Trophoblast cell (in vitro differentiated cells and primary cell): ENCODE measurements around the gene ASPSCR1.
A peak's percentile ranks its signal among the peaks of the same experiment; 100 is the strongest.
"Not testable (repeated sequence)": the region's sequence is repeated elsewhere in the genome, so short reads cannot be mapped to it uniquely, and the experiment has no call there.

Experiments used
- DNase-seq, 2 donors: peaks; one replicate each; pipeline ENCODE4 v3.0.0-alpha.2; 2016
- H2AFZ ChIP-seq: 2 replicates; pipeline ENCODE4 v1.6.1; 2013; ENCODE audit warnings: low read length, moderate library complexity, mild to moderate bottlenecking; ENCODE audit not compliant: insufficient read depth, poor library complexity
- H2AK5ac ChIP-seq: 2 replicates; pipeline ENCODE4 v1.6.1; 2013; ENCODE audit warnings: mild to moderate bottlenecking, low read length
- H2BK120ac ChIP-seq: 2 replicates; pipeline ENCODE4 v1.6.1; 2013; ENCODE audit warnings: low read length, mild to moderate bottlenecking, moderate library complexity; ENCODE audit not compliant: insufficient read depth, poor library complexity
- H2BK12ac ChIP-seq: 2 replicates; pipeline ENCODE4 v1.6.1; 2013; ENCODE audit warnings: mild to moderate bottlenecking, low read length, moderate library complexity
- H2BK5ac ChIP-seq: 2 replicates; pipeline ENCODE4 v1.6.1; 2013; ENCODE audit warnings: low read length, low read depth, moderate library complexity, mild to moderate bottlenecking; ENCODE audit not compliant: poor library complexity
- H3K14ac ChIP-seq: 2 replicates; pipeline ENCODE4 v1.6.1; 2013; ENCODE audit warnings: mild to moderate bottlenecking, low read length
- H3K18ac ChIP-seq: 2 replicates; pipeline ENCODE4 v1.6.1; 2013; ENCODE audit warnings: mild to moderate bottlenecking, low read length
- H3K23ac ChIP-seq: 2 replicates; pipeline ENCODE4 v1.6.1; 2013; ENCODE audit warnings: low read length
- H3K27ac ChIP-seq: 2 replicates; pipeline ENCODE4 v1.5.1; 2013; ENCODE audit warnings: low read depth, mild to moderate bottlenecking, inconsistent platforms, low read length, moderate library complexity
- H3K27me3 ChIP-seq: 2 replicates; pipeline ENCODE4 v1.6.1; 2013; ENCODE audit warnings: inconsistent platforms, mild to moderate bottlenecking, low read length, moderate library complexity; ENCODE audit not compliant: insufficient read depth
- H3K36me3 ChIP-seq, 2 experiments: 1 replicate in 1 of 2; 2 replicates in 1 of 2; pipeline ENCODE4 v1.6.1; 2013; ENCODE audit warnings: low read length in 2 of 2, mild to moderate bottlenecking in 2 of 2, moderate library complexity in 1 of 2; ENCODE audit not compliant: insufficient read depth in 2 of 2, control insufficient read depth in 1 of 2
- H3K4ac ChIP-seq: 2 replicates; pipeline ENCODE4 v1.6.1; 2013; ENCODE audit warnings: low read depth, mild to moderate bottlenecking, low read length, moderate library complexity
- H3K4me1 ChIP-seq, 2 experiments: 1 replicate in 1 of 2; 2 replicates in 1 of 2; pipeline ENCODE4 v1.6.1; 2013; ENCODE audit warnings: low read length in 2 of 2, mild to moderate bottlenecking in 2 of 2, moderate library complexity in 1 of 2; ENCODE audit not compliant: insufficient read depth in 2 of 2, control insufficient read depth in 1 of 2
- H3K4me2 ChIP-seq: 2 replicates; pipeline ENCODE4 v1.6.1; 2013; ENCODE audit warnings: inconsistent platforms, mild to moderate bottlenecking, low read length, moderate library complexity
- H3K4me3 ChIP-seq: 2 replicates; pipeline ENCODE4 v1.5.1; 2013; ENCODE audit warnings: mild to moderate bottlenecking, low read depth, low read length, inconsistent platforms
- H3K79me1 ChIP-seq: one replicate; pipeline ENCODE4 v1.6.1; 2013; ENCODE audit warnings: low read length
- H3K79me2 ChIP-seq: 2 replicates; pipeline ENCODE4 v1.6.1; 2013; ENCODE audit warnings: low read length, mild to moderate bottlenecking; ENCODE audit not compliant: control insufficient read depth, insufficient read depth, poor library complexity
- H3K9ac ChIP-seq: 2 replicates; pipeline ENCODE4 v1.6.1; 2013; ENCODE audit warnings: mild to moderate bottlenecking, low read length
- H3K9me3 ChIP-seq: 2 replicates; pipeline ENCODE4 v1.6.1; 2013; ENCODE audit warnings: low read depth, mild to moderate bottlenecking, control low read depth, inconsistent platforms, low read length; ENCODE audit not compliant: insufficient read depth
- H4K12ac ChIP-seq: 2 replicates; pipeline ENCODE4 v1.6.1; 2013; ENCODE audit warnings: low read depth, mild to moderate bottlenecking, low read length, moderate library complexity
- H4K8ac ChIP-seq: 2 replicates; pipeline ENCODE4 v1.6.1; 2013; ENCODE audit warnings: low read depth, mild to moderate bottlenecking, low read length, moderate library complexity
- H4K91ac ChIP-seq: one replicate; pipeline ENCODE4 v1.6.1; 2013; ENCODE audit warnings: low read depth, mild to moderate bottlenecking, low read length, moderate library complexity
- WGBS: extraction: QIAGEN DNeasy Blood & Tissue Kit; methylation state at CpG from one replicate; pipeline ENCODE4 v1.1.7; 2013; ENCODE audit warnings: missing lambda C conversion rate; ENCODE audit not compliant: insufficient read length, insufficient coverage; ENCODE audit errors: extremely low coverage; 5-methylcytosine and 5-hydroxymethylcytosine counted together

The ASPSCR1 gene

GRCh38 chr17:81953443-81953842, 24.0 kb upstream of the ASPSCR1 start:
- H3K27ac ChIP-seq, H3K36me3 ChIP-seq, H3K79me1 ChIP-seq, H3K4me2 ChIP-seq, H3K4me3 ChIP-seq, H3K23ac ChIP-seq, H2BK12ac ChIP-seq, H4K91ac ChIP-seq, H2AFZ ChIP-seq, H4K12ac ChIP-seq, H3K18ac ChIP-seq, H3K4me1 ChIP-seq, H3K14ac ChIP-seq, H3K27me3 ChIP-seq, H2BK5ac ChIP-seq, H3K4ac ChIP-seq, H2AK5ac ChIP-seq, H3K9ac ChIP-seq, H3K9me3 ChIP-seq, H2BK120ac ChIP-seq, H4K8ac ChIP-seq, H3K79me2 ChIP-seq: not testable (repeated sequence)
- DNase-seq = peak; percentile 81 to 90
- WGBS = no CpG with 5 or more reads among the region's 5 CpGs

- H3K4me1 ChIP-seq = peaks cover 11 to 13% of the 10 kb centered on the region in 2 experiments
- H3K36me3 ChIP-seq = peaks cover 0 to 3% of the 10 kb centered on the region in 2 experiments
- no peak overlapping the region for H3K4me3 ChIP-seq
- no peak overlapping the region for H3K23ac ChIP-seq
- H2AK5ac ChIP-seq = no peak overlapping the region
- H3K79me1 ChIP-seq = peaks cover 2% of the 10 kb centered on the region
- peaks cover 4% of the 10 kb centered on the region for H3K27me3 ChIP-seq
- WGBS = no CpG with 5 or more reads among the region's 19 CpGs
- no peaks in the 10 kb centered on the region for H3K79me2 ChIP-seq
- H3K4me2 ChIP-seq = no peak overlapping the region
- no peak overlapping the region for H2AFZ ChIP-seq
- no peak overlapping the region for H2BK120ac ChIP-seq
- H3K27ac ChIP-seq = no peak overlapping the region
- H4K8ac ChIP-seq = no peak overlapping the region
- no peak overlapping the region for H3K18ac ChIP-seq
- H4K12ac ChIP-seq = no peak overlapping the region
- H2BK12ac ChIP-seq = no peak overlapping the region
- no peak overlapping the region for H3K9ac ChIP-seq
- H3K14ac ChIP-seq = no peak overlapping the region
- H3K4ac ChIP-seq = no peak overlapping the region
- H3K9me3 ChIP-seq = no peaks in the 10 kb centered on the region
- peak in 1 of 2 donors; percentile 66 for DNase-seq
- no peak overlapping the region for H4K91ac ChIP-seq
- H2BK5ac ChIP-seq = no peak overlapping the region
Observed at GRCh38 chr17:81954131-81955057, 23.0 kb upstream of the ASPSCR1 start.

GRCh38 chr17:81955058-81955681, 22.3 kb upstream of the ASPSCR1 start:
- no peak overlapping the region for H3K14ac ChIP-seq
- WGBS = no CpG with 5 or more reads among the region's 26 CpGs
- H3K27ac ChIP-seq = no peak overlapping the region
- no peak overlapping the region for H3K18ac ChIP-seq
- DNase-seq = peak; percentile 57 to 66
- H3K23ac ChIP-seq = no peak overlapping the region
- peaks cover 14 to 17% of the 10 kb centered on the region in 2 experiments for H3K4me1 ChIP-seq
- no peak overlapping the region for H2BK5ac ChIP-seq
- no peak overlapping the region for H4K12ac ChIP-seq
- H3K4ac ChIP-seq = no peak overlapping the region
- H2AK5ac ChIP-seq = no peak overlapping the region
- no peak overlapping the region for H2BK120ac ChIP-seq
- no peak overlapping the region for H3K4me3 ChIP-seq
- no peak overlapping the region for H3K4me2 ChIP-seq
- H4K91ac ChIP-seq = no peak overlapping the region
- H3K79me2 ChIP-seq = peaks cover 3% of the 10 kb centered on the region
- H2BK12ac ChIP-seq = no peak overlapping the region
- peaks cover 0 to 3% of the 10 kb centered on the region in 2 experiments for H3K36me3 ChIP-seq
- no peak overlapping the region for H2AFZ ChIP-seq
- no peak overlapping the region for H3K9ac ChIP-seq
- no peak overlapping the region for H4K8ac ChIP-seq
- H3K27me3 ChIP-seq = peaks cover 10% of the 10 kb centered on the region
- H3K9me3 ChIP-seq = no peaks in the 10 kb centered on the region
- H3K79me1 ChIP-seq = peaks cover 8% of the 10 kb centered on the region

- Histone ChIP-seq H4K91ac (peak overlapping the region; percentile 7), H3K4me3 (no peak overlapping the region), H3K36me3 (peaks cover 0 to 3% of the 10 kb centered on the region in 2 experiments), H2BK120ac (no peak overlapping the region), H3K4me1 (peaks cover 18% of the 10 kb centered on the region in 2 experiments), H3K79me1 (peaks cover 13% of the 10 kb centered on the region), H4K8ac (no peak overlapping the region), H3K4me2 (no peak overlapping the region), H3K27ac (no peak overlapping the region), H2AFZ (no peak overlapping the region), H3K14ac (no peak overlapping the region), H3K4ac (no peak overlapping the region), H2AK5ac (peak overlapping the region; percentile 3), H3K23ac (no peak overlapping the region), H2BK5ac (no peak overlapping the region), H4K12ac (no peak overlapping the region), H2BK12ac (no peak overlapping the region), H3K9ac (no peak overlapping the region), H3K18ac (peak overlapping the region; percentile 1), H3K9me3 (no peaks in the 10 kb centered on the region), H3K27me3 (peaks cover 18% of the 10 kb centered on the region), H3K79me2 (peaks cover 3% of the 10 kb centered on the region)
- WGBS = no CpG with 5 or more reads among the region's 13 CpGs
- DNase-seq = no peak
Observed at GRCh38 chr17:81955756-81956544, 21.5 kb upstream of the ASPSCR1 start.
